HG03066 (cell line): Measurements from ENCODE around the gene KRT3.

Source experiments
- ATAC-seq: cut with Tn5 transposase; IDR thresholded peaks from one replicate; pipeline ENCODE4 v1.9.1; 2021; ENCODE audit warnings: low read depth; ENCODE audit not compliant: unreplicated experiment

Gene KRT3

GRCh38 chr12:52787324-52788191 is 8.4 kb downstream of the KRT3 start:
- ATAC-seq = no peak

- no peak for ATAC-seq
Measured at GRCh38 chr12:52784909-52785308, 11.0 kb downstream of the KRT3 start.

- ATAC-seq = no peak
Measured at GRCh38 chr12:52783563-52784316, 12.2 kb downstream of the KRT3 start.

GRCh38 chr12:52782502-52782901 is 13.4 kb downstream of the KRT3 start:
- ATAC-seq = no peak

GRCh38 chr12:52781399-52782082 is 14.4 kb downstream of the KRT3 start:
- no peak for ATAC-seq

- ATAC-seq = no peak
Measured at GRCh38 chr12:52779914-52780313, 16.0 kb downstream of the KRT3 start.

- no peak for ATAC-seq
Measured at GRCh38 chr12:52778833-52779232, 17.1 kb downstream of the KRT3 start.

- no peak for ATAC-seq
Measured at GRCh38 chr12:52777566-52777965, 18.4 kb downstream of the KRT3 start.

GRCh38 chr12:52776913-52777395 is 19.0 kb downstream of the KRT3 start, which contains the start of gene KRT76:
Gene KRT76, minus strand, starts transcription at chr12:52777345. Its CDS starts 54 bp downstream, at chr12:52777291.
- ATAC-seq = no peak

GRCh38 chr12:52776435-52776834 is 19.5 kb downstream of the KRT3 start:
- no peak for ATAC-seq

GRCh38 chr12:52774629-52775250 is 21.2 kb downstream of the KRT3 start:
- ATAC-seq = no peak

GRCh38 chr12:52772772-52773171 is 23.1 kb downstream of the KRT3 start:
- no peak for ATAC-seq

GRCh38 chr12:52772188-52772587 is 23.7 kb downstream of the KRT3 start:
- ATAC-seq = no peak

- no peak for ATAC-seq
Measured at GRCh38 chr12:52771505-52771904, 24.4 kb downstream of the KRT3 start.

GRCh38 chr12:52771088-52771487 is 24.8 kb downstream of the KRT3 start:
- no peak for ATAC-seq

GRCh38 chr12:52769946-52770345 is 26.0 kb downstream of the KRT3 start:
- no peak for ATAC-seq

- ATAC-seq = no peak
Measured at GRCh38 chr12:52769354-52769753, 26.6 kb downstream of the KRT3 start.

- ATAC-seq = no peak
Measured at GRCh38 chr12:52768479-52769200, 27.3 kb downstream of the KRT3 start.

- ATAC-seq = no peak
Measured at GRCh38 chr12:52767427-52767826, 28.5 kb downstream of the KRT3 start.

GRCh38 chr12:52767020-52767379 is 28.9 kb downstream of the KRT3 start:
- ATAC-seq = no peak
